Natural killer cell treated with Interleukin-12 subunit alpha and Interleukin-12 subunit beta and Interleukin-15 and Interleukin-18, amount 100 ng/mL, for 72 hours (primary cell): ENCODE data around the gene SMG6. TPM values are rescaled to one million over a fixed set of nuclear protein-coding genes. Genes with fewer than 3 reads are reported as not detected.

Experiments
- ATAC-seq, 2 donors: fragments of 150-1000 bp; cut with Tn5 transposase in 1 of 2; sonication (Bioruptor Pico), chemical (Tn5 transposase) in 1 of 2; 2 replicates each; pipeline ENCODE4 v1.10.0; 2021
- DNase-seq: peaks from one replicate; pipeline ENCODE4 v3.0.0; 2022; ENCODE audit warnings: low spot score
- H3K27ac Mint-ChIP-seq, 2 donors: 1 replicate in 1 of 2; 2 replicates in 1 of 2; pipeline ENCODE4 v1.8.0; 2022; ENCODE audit warnings: mixed read lengths in 2 of 2, mild to moderate bottlenecking in 1 of 2, moderate library complexity in 1 of 2
- H3K27me3 Mint-ChIP-seq, 2 donors: 1 replicate in 1 of 2; 2 replicates in 1 of 2; pipeline ENCODE4 v1.8.0; 2022; ENCODE audit warnings: mixed read lengths in 2 of 2
- H3K36me3 Mint-ChIP-seq: one replicate; pipeline ENCODE4 v1.8.0; 2022; ENCODE audit warnings: mixed read lengths
- H3K4me1 Mint-ChIP-seq, 2 donors: 1 replicate in 1 of 2; 2 replicates in 1 of 2; pipeline ENCODE4 v1.8.0; 2022; ENCODE audit warnings: low read depth in 2 of 2, mixed read lengths in 2 of 2, mild to moderate bottlenecking in 1 of 2
- H3K4me3 Mint-ChIP-seq: one replicate; pipeline ENCODE4 v1.8.0; 2022; ENCODE audit warnings: mixed read lengths
- H3K9me3 Mint-ChIP-seq: 2 replicates; pipeline ENCODE4 v1.8.0; 2022; ENCODE audit warnings: mixed read lengths
- total RNA-seq, 2 donors: library from RNA; stranded (reverse); gene quantifications; one replicate each; pipeline ENCODE4 v1.2.3, GENCODE V29; 2022

The SMG6 gene
- total RNA-seq, 2 donors from 2014 or later: 33.6 to 74.7 TPM

GRCh38 chr17:2102931-2103809 is 200.4 kb downstream of the SMG6 start:
- ATAC-seq (no peak), DNase-seq (no peak)
- peaks cover 22 to 32% of the 10 kb centered on the region in 2 donors for H3K4me1 Mint-ChIP-seq
- H3K27me3 Mint-ChIP-seq: no peaks in the 10 kb centered on the region
- no peaks in the 10 kb centered on the region for H3K9me3 Mint-ChIP-seq
- no peak overlapping the region for H3K4me3 Mint-ChIP-seq
- peak overlapping the region; percentile 36 to 72 for H3K27ac Mint-ChIP-seq
- no peaks in the 10 kb centered on the region for H3K36me3 Mint-ChIP-seq

GRCh38 chr17:2101448-2102257 is 201.9 kb downstream of the SMG6 start:
- Mint-ChIP-seq H3K27ac (peak overlapping the region; percentile 60 to 78), H3K9me3 (no peaks in the 10 kb centered on the region), H3K36me3 (no peaks in the 10 kb centered on the region), H3K4me3 (peak overlapping the region; percentile 36), H3K4me1 (peaks cover 30 to 36% of the 10 kb centered on the region in 2 donors), H3K27me3 (no peaks in the 10 kb centered on the region)
- ATAC-seq (peak; percentile 81 to 83), DNase-seq (peak; percentile 68)

DNA sequence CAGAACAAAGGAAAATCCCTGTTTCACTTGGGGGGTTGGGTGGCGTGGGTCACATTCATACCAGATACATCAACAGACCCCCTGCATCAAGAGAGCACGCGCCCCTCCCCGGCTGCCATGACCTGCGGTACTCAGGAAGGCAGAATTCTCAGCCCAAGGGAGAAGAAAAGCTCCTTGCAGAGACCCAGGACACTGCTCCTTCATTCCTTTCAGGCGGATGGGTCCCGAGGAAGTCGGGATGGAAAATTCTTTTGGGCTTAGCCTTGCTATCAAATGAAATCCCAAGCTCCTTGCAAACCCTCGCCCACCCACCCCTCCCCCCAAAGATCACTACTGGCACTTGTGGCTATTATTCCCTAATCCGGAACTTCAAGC is 208.1 kb downstream of the SMG6 start:
- ATAC-seq: no peak
- no peaks in the 10 kb centered on the region for H3K27me3 Mint-ChIP-seq

DNA sequence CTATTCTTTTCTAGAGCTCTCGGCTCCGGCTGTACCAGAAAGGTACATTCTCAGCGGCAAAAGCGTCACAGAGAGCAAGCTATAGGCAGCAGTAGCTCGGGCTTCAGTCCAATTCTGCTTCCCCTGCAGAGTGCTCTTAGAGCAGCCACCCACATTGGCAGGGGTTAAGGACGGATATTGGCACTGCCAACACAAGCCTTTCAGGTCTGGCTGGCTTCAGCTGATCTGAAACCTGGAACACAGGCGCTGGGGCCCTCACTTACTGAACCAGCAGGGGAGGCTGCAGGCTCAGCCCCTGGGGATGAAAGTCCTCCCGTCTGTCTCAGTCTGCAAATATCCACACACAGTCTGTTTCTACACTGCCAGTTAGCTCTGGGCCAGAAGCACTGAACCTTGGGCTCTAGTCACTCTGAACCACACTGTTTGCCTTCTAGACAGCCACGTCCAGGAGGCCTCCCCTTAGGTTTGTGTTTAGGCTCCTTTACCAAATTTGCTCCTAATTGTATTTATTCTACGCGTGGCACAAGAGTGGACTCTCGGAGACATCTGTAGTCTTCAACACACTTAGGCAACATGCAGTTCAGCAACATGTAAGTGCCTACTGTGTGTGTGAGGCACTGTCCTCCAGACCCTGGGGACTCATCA is 208.6 kb downstream of the SMG6 start:
- Mint-ChIP-seq H3K27ac (no peak overlapping the region), H3K4me1 (peaks cover 32% of the 10 kb centered on the region in 2 donors), H3K27me3 (no peaks in the 10 kb centered on the region), H3K9me3 (no peaks in the 10 kb centered on the region), H3K36me3 (no peaks in the 10 kb centered on the region), H3K4me3 (no peak overlapping the region)
- ATAC-seq (no peak), DNase-seq (no peak)

More for the DNA sequence above, 208.1 kb downstream of the SMG6 start:
- Mint-ChIP-seq H3K4me1 (peaks cover 27 to 28% of the 10 kb centered on the region in 2 donors), H3K27ac (no peak overlapping the region), H3K4me3 (no peak overlapping the region), H3K36me3 (no peaks in the 10 kb centered on the region), H3K9me3 (no peaks in the 10 kb centered on the region)
- DNase-seq: no peak

GRCh38 chr17:2093349-2093748 is 210.2 kb downstream of the SMG6 start:
- no peak for ATAC-seq
- H3K4me1 Mint-ChIP-seq: peaks cover 44 to 47% of the 10 kb centered on the region in 2 donors
- no peak for DNase-seq
- H3K9me3 Mint-ChIP-seq: no peaks in the 10 kb centered on the region
- no peak overlapping the region for H3K27ac Mint-ChIP-seq
- H3K36me3 Mint-ChIP-seq: no peaks in the 10 kb centered on the region
- H3K4me3 Mint-ChIP-seq: no peak overlapping the region
- no peaks in the 10 kb centered on the region for H3K27me3 Mint-ChIP-seq

DNA sequence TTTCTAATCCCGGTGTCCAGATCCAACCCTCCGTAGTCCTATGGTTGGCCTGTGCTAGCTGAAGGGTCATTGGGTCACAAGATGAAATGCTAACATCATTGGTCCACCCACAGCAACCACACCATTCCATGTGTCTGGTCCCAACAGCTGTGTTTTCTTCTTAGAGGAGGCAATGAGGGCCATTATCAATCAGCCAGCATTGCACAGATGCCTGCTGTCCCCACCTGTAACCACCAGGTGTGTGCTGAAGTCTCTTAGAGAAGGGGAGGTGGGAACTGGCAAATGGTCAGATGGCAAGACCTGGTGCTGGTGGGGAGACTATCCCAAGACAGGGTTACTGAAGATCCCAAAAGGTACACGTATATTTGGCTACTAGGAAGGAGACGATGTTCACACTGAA is 211.3 kb downstream of the SMG6 start:
- H3K27ac Mint-ChIP-seq: peak overlapping the region in 1 of 2 donors; percentile 43
- H3K9me3 Mint-ChIP-seq: no peaks in the 10 kb centered on the region
- H3K4me3 Mint-ChIP-seq: no peak overlapping the region
- DNase-seq (no peak), ATAC-seq (no peak)
- no peaks in the 10 kb centered on the region for H3K27me3 Mint-ChIP-seq
- H3K36me3 Mint-ChIP-seq: no peaks in the 10 kb centered on the region
- H3K4me1 Mint-ChIP-seq: peaks cover 46 to 47% of the 10 kb centered on the region in 2 donors

DNA sequence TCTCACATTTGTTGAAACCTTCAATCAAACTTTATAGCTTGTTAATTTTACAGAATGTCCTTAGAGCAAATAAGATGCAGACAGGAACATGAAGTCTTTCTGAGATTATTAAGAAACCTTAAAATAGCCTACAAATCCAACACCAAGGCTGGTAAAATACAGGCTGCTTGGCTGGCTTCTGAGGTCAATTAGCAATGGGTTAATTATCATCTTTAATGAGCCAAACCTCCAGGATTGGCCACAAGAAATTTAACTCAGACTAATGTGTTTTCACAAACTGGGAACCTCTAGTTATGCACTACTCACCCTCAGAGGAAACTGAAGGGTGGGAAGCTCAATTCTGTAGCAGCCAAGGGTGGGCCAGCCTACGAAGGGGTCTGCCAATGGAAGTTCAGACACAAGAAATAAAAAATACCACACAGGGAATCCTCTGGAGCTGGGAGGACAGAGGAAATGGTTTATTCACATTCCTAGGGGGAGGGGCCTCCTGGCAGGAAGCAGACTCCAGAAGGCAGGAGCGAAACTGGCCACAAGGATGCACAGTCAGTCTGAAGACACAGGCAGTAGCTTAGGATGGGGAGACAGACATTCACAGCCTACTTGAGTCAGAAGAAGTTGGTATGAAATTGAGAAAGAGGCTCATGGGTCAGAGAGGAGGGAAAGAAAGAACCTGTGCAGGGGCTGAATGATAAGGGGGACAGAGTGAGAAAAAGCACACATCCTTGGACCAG is 212.6 kb downstream of the SMG6 start:
- ATAC-seq (no peak), DNase-seq (no peak)
- Mint-ChIP-seq H3K4me3 (peak overlapping the region; percentile 90), H3K27ac (peak overlapping the region; percentile 68 to 80), H3K27me3 (no peaks in the 10 kb centered on the region), H3K36me3 (no peaks in the 10 kb centered on the region), H3K4me1 (peaks cover 53 to 55% of the 10 kb centered on the region in 2 donors), H3K9me3 (no peaks in the 10 kb centered on the region)

GRCh38 chr17:2090210-2090641 is 213.4 kb downstream of the SMG6 start:
- peak overlapping the region; percentile 80 to 85 for H3K27ac Mint-ChIP-seq
- no peaks in the 10 kb centered on the region for H3K9me3 Mint-ChIP-seq
- no peak for DNase-seq
- peaks cover 53 to 60% of the 10 kb centered on the region in 2 donors for H3K4me1 Mint-ChIP-seq
- H3K4me3 Mint-ChIP-seq: peak overlapping the region; percentile 90
- H3K36me3 Mint-ChIP-seq: no peaks in the 10 kb centered on the region
- peak in 1 of 2 donors; percentile 7 for ATAC-seq
- no peaks in the 10 kb centered on the region for H3K27me3 Mint-ChIP-seq

- Mint-ChIP-seq H3K4me3 (peak overlapping the region; percentile 90), H3K27me3 (no peaks in the 10 kb centered on the region), H3K36me3 (no peaks in the 10 kb centered on the region), H3K4me1 (peaks cover 62 to 70% of the 10 kb centered on the region in 2 donors), H3K27ac (peak overlapping the region; percentile 80 to 85), H3K9me3 (no peaks in the 10 kb centered on the region)
- DNase-seq (no peak), ATAC-seq (peak; percentile 34 to 50)
Measured at GRCh38 chr17:2089021-2089422, 214.6 kb downstream of the SMG6 start.

- peaks cover 69 to 84% of the 10 kb centered on the region in 2 donors for H3K4me1 Mint-ChIP-seq
- peak; percentile 70 to 79 for ATAC-seq
Measured at GRCh38 chr17:2087597-2088211, 215.9 kb downstream of the SMG6 start.

GRCh38 chr17:2086306-2086705 is 217.3 kb downstream of the SMG6 start:
- H3K9me3 Mint-ChIP-seq: no peaks in the 10 kb centered on the region
- ATAC-seq: no peak
- H3K4me3 Mint-ChIP-seq: no peak overlapping the region
- peaks cover 74 to 91% of the 10 kb centered on the region in 2 donors for H3K4me1 Mint-ChIP-seq
- no peaks in the 10 kb centered on the region for H3K36me3 Mint-ChIP-seq
- no peaks in the 10 kb centered on the region for H3K27me3 Mint-ChIP-seq
- peak overlapping the region in 1 of 2 donors; percentile 80 for H3K27ac Mint-ChIP-seq
- no peak for DNase-seq

More at GRCh38 chr17:2087597-2088211, 215.9 kb downstream of the SMG6 start:
- peak; percentile 69 for DNase-seq
- Mint-ChIP-seq H3K9me3 (no peaks in the 10 kb centered on the region), H3K4me3 (peak overlapping the region; percentile 90), H3K27me3 (no peaks in the 10 kb centered on the region), H3K36me3 (no peaks in the 10 kb centered on the region), H3K27ac (peak overlapping the region; percentile 80 to 85)

DNA sequence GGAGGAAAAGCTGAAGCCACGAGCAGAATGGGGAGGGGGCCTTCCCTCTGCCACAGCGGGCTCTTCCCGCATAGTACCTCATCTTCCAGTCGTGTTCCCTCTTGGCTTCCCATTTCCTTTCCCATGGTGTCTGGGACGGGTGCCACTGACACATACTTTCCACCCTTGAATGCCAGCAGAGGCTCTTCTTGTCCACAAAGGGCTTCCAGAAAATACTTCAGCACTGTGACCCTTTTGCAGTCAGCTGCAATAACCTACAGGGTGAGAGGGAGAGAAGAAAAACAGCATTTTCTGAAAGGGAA is 218.0 kb downstream of the SMG6 start:
- no peak for DNase-seq
- H3K27ac Mint-ChIP-seq: no peak overlapping the region
- H3K4me1 Mint-ChIP-seq: peaks cover 70 to 86% of the 10 kb centered on the region in 2 donors
- H3K27me3 Mint-ChIP-seq: no peaks in the 10 kb centered on the region
- H3K36me3 Mint-ChIP-seq: no peaks in the 10 kb centered on the region
- no peaks in the 10 kb centered on the region for H3K9me3 Mint-ChIP-seq
- no peak overlapping the region for H3K4me3 Mint-ChIP-seq
- no peak for ATAC-seq
